PC-9 (cell line): ENCODE results near the gene FOXE1. TPM values are rescaled to one million over a fixed set of nuclear protein-coding genes. Genes with fewer than 3 reads are reported as not detected.
A peak's percentile ranks its signal among the peaks of the same experiment; 100 is the strongest.

ENCODE experiments used
- BruUV-seq: library from RNA; stranded (reverse); fragments of 400-500 nt; replicated peaks from 2 replicates; lab custom pipeline; 2021; lab: Mats Ljungman, UMichigan
- CTCF ChIA-PET: fragments of 300-600 bp; sonication (Branson Sonifier 250); formaldehyde crosslinking; loops from one replicate; lab custom pipeline; 2022; ENCODE audit warnings: antibody characterized with exemption; lab: Charles Lee
- POLR2A ChIA-PET: fragments of 300-600 bp; sonication (Branson Sonifier 250); formaldehyde crosslinking; loops from one replicate; lab custom pipeline; 2022; ENCODE audit warnings: antibody characterized with exemption; ENCODE audit not compliant: unreplicated experiment; lab: Charles Lee
- DNase-seq, 2 experiments: peaks; one replicate each; pipeline versions ENCODE4 v3.0.0 to v3.0.0-alpha.2; 2015 to 2022; ENCODE audit warnings: mixed read lengths in 1 of 2
- H2AFZ ChIP-seq: fragments of 200-600 bp; sonication (generic); 2 replicates; pipeline ENCODE4 v1.8.1; 2017; ENCODE audit warnings: antibody characterized with exemption
- H3F3A ChIP-seq: fragments of 200-600 bp; sonication (generic); 2 replicates; pipeline ENCODE4 v1.8.1; 2017; ENCODE audit warnings: antibody characterized with exemption, mild to moderate bottlenecking, low read depth; ENCODE audit not compliant: insufficient read depth
- H3K27ac ChIP-seq: fragments of 200-600 bp; sonication (generic); 2 replicates; pipeline ENCODE4 v1.6.1; 2016; ENCODE audit warnings: mixed run types
- H3K27me3 ChIP-seq: fragments of 200-600 bp; sonication (generic); 2 replicates; pipeline ENCODE4 v1.6.1; 2016; ENCODE audit warnings: low read depth, mixed run types; ENCODE audit not compliant: insufficient read depth
- H3K36me3 ChIP-seq: fragments of 200-600 bp; sonication (generic); 2 replicates; pipeline ENCODE4 v1.6.1; 2016; ENCODE audit warnings: low read depth, mixed run types
- H3K4me1 ChIP-seq: fragments of 200-600 bp; sonication (generic); replicated peaks from 2 replicates; pipeline ENCODE4 v1.6.1; 2016; ENCODE audit warnings: mixed run types; ENCODE audit not compliant: insufficient read depth
- H3K4me2 ChIP-seq: fragments of 200-600 bp; sonication (generic); 2 replicates; pipeline ENCODE4 v1.6.1; 2017; ENCODE audit warnings: mixed run types
- H3K4me3 ChIP-seq: fragments of 200-600 bp; sonication (generic); 2 replicates; pipeline ENCODE4 v1.6.1; 2016; ENCODE audit warnings: mixed run types
- H3K79me2 ChIP-seq: fragments of 200-600 bp; sonication (generic); 2 replicates; pipeline ENCODE4 v1.6.1; 2017; ENCODE audit warnings: low read depth, mixed run types
- H3K9me2 ChIP-seq: fragments of 200-600 bp; sonication (generic); 2 replicates; pipeline ENCODE4 v1.8.1; 2017; ENCODE audit warnings: mild to moderate bottlenecking; ENCODE audit not compliant: insufficient read depth
- H3K9me3 ChIP-seq: fragments of 200-600 bp; sonication (generic); 2 replicates; pipeline ENCODE4 v1.8.1; 2016; ENCODE audit warnings: low read depth; ENCODE audit not compliant: insufficient read depth
- H4K20me1 ChIP-seq: fragments of 200-600 bp; sonication (generic); 2 replicates; pipeline ENCODE4 v1.8.1; 2017; ENCODE audit not compliant: insufficient read depth
- CTCF ChIP-seq: fragments of 200-600 bp; sonication (generic); conservative IDR thresholded peaks from 2 replicates; pipeline ENCODE4 v1.6.1; 2017; ENCODE audit warnings: mixed run types, antibody characterized with exemption, mild to moderate bottlenecking, moderate library complexity
- EZH2 ChIP-seq: fragments of 200-600 bp; sonication (generic); IDR thresholded peaks from 2 replicates; pipeline ENCODE4 v1.8.0; 2017; ENCODE audit warnings: antibody characterized with exemption, low read depth
- intact Hi-C: fragments of 100-400 bp; cut with micrococcal nuclease; formaldehyde crosslinking; loops from one replicate; pipeline ENCODE4 v1.10.0; 2022; ENCODE audit not compliant: unreplicated experiment
- total RNA-seq: library from RNA; stranded (reverse); gene quantifications from 2 replicates; pipeline ENCODE4 v1.2.3, GENCODE V29; 2021

FOXE1 gene
- total RNA-seq, 1 experiment from 2014 or later: 5.7 TPM

- Histone ChIP-seq H3K4me2 (no peak overlapping the region), H3K9me2 (no peaks in the 10 kb centered on the region), H2AFZ (no peak overlapping the region), H3F3A (peaks cover 5% of the 10 kb centered on the region; the same call in 1 of the 2 replicates), H3K4me1 (peaks cover 6% of the 10 kb centered on the region; the same call in 1 of the 2 replicates), H3K27ac (no peak overlapping the region), H3K4me3 (no peak overlapping the region), H3K27me3 (no peaks in the 10 kb centered on the region), H3K9me3 (no peaks in the 10 kb centered on the region), H3K36me3 (no peaks in the 10 kb centered on the region), H3K79me2 (peaks cover 19% of the 10 kb centered on the region), H4K20me1 (no peaks in the 10 kb centered on the region)
- no TSS peak for BruUV-seq
- TF ChIP-seq EZH2 (no peak), CTCF (no peak)
- ChIA-PET POLR2A (no interaction called here), CTCF (no interaction called here)
- no peak for DNase-seq
- intact Hi-C loops: no loop called here
Observed at GRCh38 chr9:97848480-97849237, 4.4 kb upstream of the FOXE1 start.

- ChIA-PET POLR2A (no interaction called here), CTCF (no interaction called here)
- BruUV-seq: no TSS peak
- H2AFZ ChIP-seq: no peak overlapping the region
- H3K27ac ChIP-seq: no peak overlapping the region
- H3K4me3 ChIP-seq: no peak overlapping the region
- no peaks in the 10 kb centered on the region for H3K9me3 ChIP-seq
- no peaks in the 10 kb centered on the region for H3K9me2 ChIP-seq
- no peak for DNase-seq
- no peaks in the 10 kb centered on the region for H3K36me3 ChIP-seq
- H3K27me3 ChIP-seq: no peaks in the 10 kb centered on the region
- H3K4me2 ChIP-seq: peak overlapping the region; percentile 97
- no peaks in the 10 kb centered on the region for H4K20me1 ChIP-seq
- TF ChIP-seq CTCF: no peak
- no peak for TF ChIP-seq EZH2
- H3K4me1 ChIP-seq: peaks cover 6% of the 10 kb centered on the region; the same call in 1 of the 2 replicates
- peaks cover 5% of the 10 kb centered on the region; the same call in 1 of the 2 replicates for H3F3A ChIP-seq
- peaks cover 19% of the 10 kb centered on the region for H3K79me2 ChIP-seq
- intact Hi-C loops: no loop called here
Observed at GRCh38 chr9:97849980-97850379, 3.0 kb upstream of the FOXE1 start.

GRCh38 chr9:97850746-97851445 lies 2.1 kb upstream of the FOXE1 start:
- H3K27ac ChIP-seq: peak overlapping the region; percentile 56
- no peak for DNase-seq
- H3F3A ChIP-seq: peaks cover 5% of the 10 kb centered on the region; the same call in 1 of the 2 replicates
- H3K4me2 ChIP-seq: peak overlapping the region; percentile 97
- H3K79me2 ChIP-seq: peaks cover 19% of the 10 kb centered on the region
- ChIA-PET CTCF (interaction anchor here (0.7 kb wide), 1 partner anchor 113 kb away, joined by 3 read pairs; no protein-coding TSS in a partner anchor), POLR2A (interaction anchor here (0.5 to 1.4 kb wide), 4 partner anchors 24 to 218 kb away, joined by 3 to 32 read pairs (median 4); partner anchors contain the start of gene TSTD2)
- H3K36me3 ChIP-seq: no peaks in the 10 kb centered on the region
- no peaks in the 10 kb centered on the region for H3K27me3 ChIP-seq
- H4K20me1 ChIP-seq: no peaks in the 10 kb centered on the region
- H3K4me3 ChIP-seq: peak overlapping the region; percentile 64
- no peaks in the 10 kb centered on the region for H3K9me2 ChIP-seq
- H3K4me1 ChIP-seq: peaks cover 6% of the 10 kb centered on the region; the same call in 1 of the 2 replicates
- TF ChIP-seq EZH2: no peak
- no peak for TF ChIP-seq CTCF
- TSS peak; percentile 53 for BruUV-seq
- intact Hi-C loops: no loop called here
- no peaks in the 10 kb centered on the region for H3K9me3 ChIP-seq
- H2AFZ ChIP-seq: peak overlapping the region; percentile 86
